NB4 (cell line): ENCODE data around the gene CHAD.

Experiments used
- CTCF ChIP-seq: IDR thresholded peaks from one replicate; pipeline ENCODE4 v1.5.1; 2012; ENCODE audit warnings: low read depth, low read length
- MAX ChIP-seq: IDR thresholded peaks from 2 replicates; pipeline ENCODE4 v1.6.1; 2011; ENCODE audit warnings: low read depth, low read length
- POLR2A ChIP-seq: IDR thresholded peaks from 2 replicates; pipeline ENCODE4 v1.6.1; 2011; ENCODE audit warnings: mild to moderate bottlenecking; ENCODE audit not compliant: insufficient read length; ENCODE audit errors: extremely low read depth

- TF ChIP-seq POLR2A (no peak), CTCF (no peak), MAX (no peak)
Observed at GRCh38 chr17:50414808-50415207, 53.9 kb downstream of the CHAD start.
